ENCODE data around the gene ADAMTS12. TPM values are rescaled to one million over a fixed set of nuclear protein-coding genes. Genes with fewer than 3 reads are reported as not detected.

ADAMTS12 gene
- total RNA-seq, 1 experiment from 2014 or later, result 0.92 TPM

- no peak for DNase-seq (ENCODE audit: extremely low read depth, low read depth)
Measured at GRCh38 chr5:33810491-33811120, 81.2 kb downstream of the ADAMTS12 start.

GRCh38 chr5:33809936-33810335, 81.9 kb downstream of the ADAMTS12 start:
- DNase-seq (ENCODE audit: extremely low read depth, low read depth), result no peak

DNA sequence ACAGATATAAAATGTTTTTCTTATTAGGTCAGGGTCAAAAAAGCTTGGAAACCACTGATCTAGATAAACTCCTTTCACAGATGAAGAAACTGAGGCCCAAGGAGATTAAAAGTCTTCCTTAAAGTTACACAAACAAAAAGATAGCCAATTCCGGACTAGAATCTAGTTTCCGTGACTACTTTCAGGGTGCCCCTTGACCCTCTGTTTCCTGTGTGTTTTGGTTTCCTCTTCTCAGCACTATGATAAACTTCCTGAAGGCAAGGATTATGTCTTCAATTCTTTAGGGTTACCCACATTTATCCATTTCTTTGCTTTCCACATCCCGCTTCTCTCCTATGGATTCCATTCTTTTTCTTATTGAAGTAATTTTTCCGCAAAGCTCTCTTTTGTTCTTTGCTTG, 83.1 kb downstream of the ADAMTS12 start:
- no peak for DNase-seq (ENCODE audit: extremely low read depth, low read depth)

- DNase-seq (ENCODE audit: extremely low read depth, low read depth), result no peak
Measured at GRCh38 chr5:33807771-33808170, 84.0 kb downstream of the ADAMTS12 start.

GRCh38 chr5:33806738-33807442, 84.9 kb downstream of the ADAMTS12 start:
- DNase-seq (ENCODE audit: extremely low read depth, low read depth), result no peak

DNA sequence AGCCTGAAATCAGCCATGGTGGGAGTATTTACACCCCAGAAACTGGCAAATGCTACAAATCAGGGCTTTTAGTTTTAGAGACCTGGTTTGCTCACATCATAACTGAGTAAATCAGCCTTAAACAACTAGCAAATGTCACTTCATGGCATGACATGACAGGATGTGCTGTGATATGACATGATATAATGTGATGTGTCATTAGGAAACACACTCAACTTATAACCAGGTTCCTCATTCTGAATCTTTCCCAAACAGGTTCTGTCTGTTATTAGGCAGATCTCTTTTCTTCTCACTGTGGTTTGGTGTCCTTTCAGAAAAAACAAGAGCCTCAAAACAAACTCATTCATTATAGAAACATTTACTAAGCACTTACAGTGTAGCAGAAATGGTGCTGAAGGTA, 90.5 kb downstream of the ADAMTS12 start:
- DNase-seq (ENCODE audit: extremely low read depth, low read depth), result no peak

GRCh38 chr5:33800241-33800950, 91.4 kb downstream of the ADAMTS12 start:
- DNase-seq (ENCODE audit: extremely low read depth, low read depth), result no peak

DNA sequence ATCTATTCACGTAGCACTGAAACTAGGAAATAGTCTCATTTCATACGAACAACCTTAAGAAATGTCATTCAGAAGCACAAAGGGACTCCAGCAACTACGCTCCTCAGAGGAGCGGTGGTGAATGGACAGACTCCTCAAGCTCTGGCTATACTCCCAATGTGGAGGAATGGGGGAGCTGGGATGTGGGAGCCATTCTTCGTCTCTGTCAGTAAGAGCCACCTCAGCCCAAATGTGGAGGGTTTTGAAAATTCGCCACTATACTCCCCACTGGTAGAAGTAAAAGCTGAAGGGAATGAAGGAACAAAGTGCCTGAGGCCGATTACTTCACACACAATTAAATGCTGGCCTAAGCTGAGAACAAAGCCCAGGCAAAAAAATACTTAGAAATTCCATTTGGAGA, 96.3 kb downstream of the ADAMTS12 start:
- DNase-seq (ENCODE audit: extremely low read depth, low read depth), result no peak

DNA sequence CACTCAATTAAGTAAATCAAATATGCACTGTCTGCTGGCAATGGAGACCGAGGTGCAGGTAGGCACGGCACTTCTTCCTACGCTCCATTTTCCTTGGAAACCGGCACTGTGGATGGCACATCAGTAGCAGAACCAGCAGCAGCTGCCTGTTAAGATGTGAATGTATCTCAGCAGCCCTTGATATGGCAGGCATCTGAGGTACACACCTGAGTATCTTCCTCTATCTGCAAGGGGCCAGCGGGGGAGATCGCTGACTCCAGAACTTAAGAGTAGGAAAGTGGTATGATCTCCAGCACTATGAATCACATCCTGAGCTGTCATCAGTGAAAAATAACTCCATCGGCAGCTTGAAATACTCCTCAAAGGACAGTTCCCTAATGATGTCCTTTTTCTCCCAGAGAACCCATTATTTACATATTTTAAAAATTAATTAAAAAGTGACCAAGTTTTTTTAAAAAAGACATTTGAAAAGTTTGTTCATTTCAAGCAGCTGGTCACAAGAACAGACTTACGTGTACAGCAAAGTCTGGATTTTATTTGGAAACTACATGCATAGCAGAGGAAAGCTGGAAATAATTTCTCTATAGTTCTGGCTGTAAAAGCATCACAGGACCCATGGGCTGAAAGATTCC, 97.1 kb downstream of the ADAMTS12 start:
- DNase-seq (ENCODE audit: extremely low read depth, low read depth), result no peak

DNA sequence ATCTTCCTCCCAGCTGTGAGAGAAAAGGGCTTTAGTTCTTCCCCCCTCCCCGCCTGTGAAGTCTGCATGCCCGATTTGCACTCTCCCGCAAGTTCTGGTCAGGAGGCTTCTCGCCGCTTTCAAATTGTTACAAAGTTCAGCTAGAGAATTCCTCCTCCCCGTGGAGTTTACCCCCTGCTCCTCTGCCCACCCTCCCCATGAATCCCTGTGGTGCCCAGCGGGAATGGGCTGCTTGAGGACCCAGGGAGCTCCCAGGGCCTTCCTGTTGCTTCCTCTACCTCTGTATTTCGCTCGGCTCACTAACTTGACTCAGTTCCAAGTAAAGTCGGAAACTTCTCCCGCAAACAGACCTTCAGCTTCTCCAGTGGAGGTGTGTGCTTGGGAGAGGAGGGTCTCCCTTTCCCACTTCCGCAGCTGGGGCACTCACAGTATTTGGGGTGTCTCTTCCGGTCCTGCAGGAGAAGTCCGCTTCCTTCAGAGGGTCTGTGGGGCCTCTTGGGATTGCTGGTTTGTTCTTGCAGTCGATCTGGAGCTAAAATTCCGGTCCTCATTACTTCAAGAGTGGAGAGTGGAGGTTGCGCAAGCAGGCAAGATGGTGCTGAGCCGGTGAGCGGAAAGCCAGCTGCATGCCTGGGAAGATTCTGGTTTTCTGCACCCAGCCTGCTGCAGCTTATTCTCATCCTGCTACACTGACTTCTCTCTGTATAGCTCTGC, 97.8 kb downstream of the ADAMTS12 start:
- DNase-seq (ENCODE audit: extremely low read depth, low read depth), result no peak

DNA sequence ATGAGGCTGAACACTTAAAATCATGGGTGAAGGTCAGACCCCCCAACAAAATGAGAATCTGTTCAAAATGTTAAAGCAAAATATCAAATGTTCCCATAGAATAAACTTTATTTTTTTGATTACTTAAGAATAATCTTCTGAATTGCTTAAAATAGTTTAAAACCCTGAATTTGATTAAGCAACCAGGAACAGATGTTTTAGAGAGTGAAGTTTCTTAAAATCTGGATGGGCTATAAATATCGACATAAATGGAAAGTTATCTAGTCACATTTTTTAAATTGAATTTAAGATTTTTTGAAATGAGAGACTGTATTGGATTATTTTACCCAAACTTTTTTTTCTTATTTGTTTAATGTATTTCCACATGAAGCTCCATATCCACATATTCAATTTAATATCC, 98.5 kb downstream of the ADAMTS12 start:
- DNase-seq (ENCODE audit: extremely low read depth, low read depth), result no peak

GRCh38 chr5:33792559-33792958, 99.2 kb downstream of the ADAMTS12 start:
- DNase-seq (ENCODE audit: extremely low read depth, low read depth), result no peak

DNA sequence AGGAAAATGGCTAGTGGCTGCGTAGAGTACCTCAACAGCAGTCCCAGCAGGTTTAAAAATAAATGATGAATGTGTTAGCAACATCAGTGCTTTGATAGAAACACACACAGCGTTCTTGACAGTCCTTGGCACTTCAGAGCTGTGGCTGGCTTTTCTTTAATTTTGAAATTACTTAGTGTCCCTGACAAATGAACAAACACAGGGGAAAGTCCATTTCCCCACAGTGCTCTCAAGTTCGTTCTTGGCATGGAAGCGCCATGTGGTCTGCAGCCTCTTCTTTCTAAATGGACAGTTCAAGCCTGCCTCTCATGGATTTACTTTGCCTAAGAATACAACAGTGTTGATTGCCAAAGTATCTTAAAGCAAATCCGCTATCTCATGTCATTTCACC, 102.2 kb downstream of the ADAMTS12 start:
- DNase-seq (ENCODE audit: extremely low read depth, low read depth), result no peak

GRCh38 chr5:33788922-33789566, 102.7 kb downstream of the ADAMTS12 start:
- DNase-seq (ENCODE audit: extremely low read depth, low read depth), result no peak

GRCh38 chr5:33785571-33785970, 106.2 kb downstream of the ADAMTS12 start:
- DNase-seq (ENCODE audit: extremely low read depth, low read depth), result no peak

DNA sequence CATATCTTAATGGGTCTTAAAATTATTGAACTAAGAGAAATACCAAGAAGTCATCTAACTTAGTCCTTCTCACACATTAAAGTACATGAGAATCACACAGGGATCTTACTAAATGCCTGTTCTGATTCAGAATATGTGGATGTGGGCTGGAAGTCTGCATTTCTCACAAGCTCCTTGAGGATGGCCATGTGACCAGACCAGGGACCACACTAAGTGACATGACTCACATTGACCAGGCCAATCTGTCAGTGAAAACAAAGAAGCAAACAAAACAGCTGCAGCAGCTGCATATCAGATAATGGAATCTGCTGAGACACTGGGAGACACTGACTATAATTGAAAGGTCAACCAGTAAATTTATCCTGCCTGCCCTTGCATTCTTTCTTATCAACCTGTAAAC, 110.5 kb downstream of the ADAMTS12 start:
- DNase-seq (ENCODE audit: extremely low read depth, low read depth), result no peak

DNA sequence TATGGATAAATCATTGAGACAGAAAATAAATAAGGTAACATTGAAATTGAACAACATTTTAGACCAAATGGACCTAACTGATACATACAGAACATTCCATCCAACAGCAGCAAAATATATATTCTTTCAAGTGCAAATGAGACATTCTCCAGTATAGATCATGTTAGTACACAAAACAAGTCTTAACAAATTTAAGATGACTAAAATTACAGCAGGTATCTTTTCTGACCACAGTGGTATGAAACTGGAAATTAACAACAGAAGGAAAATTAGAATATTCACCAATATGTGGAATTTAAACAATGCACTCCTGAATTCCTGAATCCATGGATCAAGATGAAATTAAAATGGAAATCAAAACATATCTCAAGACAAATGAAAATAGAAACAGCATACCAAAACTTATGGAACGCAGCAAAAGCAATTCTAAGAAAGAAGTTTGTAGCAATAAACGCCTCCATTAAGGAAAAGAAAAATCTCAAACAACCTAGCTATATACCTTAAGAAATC, 115.6 kb downstream of the ADAMTS12 start:
- no peak for DNase-seq (ENCODE audit: extremely low read depth, low read depth)

DNA sequence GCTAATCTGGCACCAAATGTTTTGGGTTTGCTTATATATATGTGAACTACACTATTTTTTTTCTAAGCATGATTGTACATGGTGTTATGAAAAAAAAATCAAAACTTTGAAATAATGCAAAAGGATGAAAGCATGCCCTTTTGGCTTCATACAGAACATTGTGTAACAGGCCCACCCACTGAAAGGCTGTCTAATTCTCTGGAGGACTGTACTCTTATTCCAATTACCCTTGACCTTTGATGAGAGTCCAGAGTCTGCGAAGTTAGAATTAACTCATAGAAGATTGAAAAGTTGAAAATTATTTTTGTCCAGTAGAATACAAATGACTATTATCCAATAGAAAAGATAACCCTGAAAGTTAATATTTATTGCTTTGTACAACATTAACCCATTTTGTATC, 117.4 kb downstream of the ADAMTS12 start:
- DNase-seq (ENCODE audit: extremely low read depth, low read depth), result no peak

GRCh38 chr5:33772380-33772897, 119.4 kb downstream of the ADAMTS12 start:
- DNase-seq (ENCODE audit: extremely low read depth, low read depth), result no peak

GRCh38 chr5:33769968-33770367, 121.8 kb downstream of the ADAMTS12 start:
- DNase-seq (ENCODE audit: extremely low read depth, low read depth), result no peak

Data from NCI-H460 (cell line).